LNCaP clone FGC (cell line): ENCODE data around the gene LIN9.
"Not testable (repeated sequence)": the region's sequence is repeated elsewhere in the genome, so short reads cannot be mapped to it uniquely, and the experiment has no call there.

Source experiments
- DNase-seq: peaks from one replicate; pipeline ENCODE4 v3.0.0-alpha.2; 2011; ENCODE audit warnings: low read depth
- H3K4me3 ChIP-seq: 2 replicates; pipeline ENCODE4 v1.5.1; 2011; ENCODE audit warnings: mild to moderate bottlenecking, low read depth, low read length, control low read depth
- CTCF ChIP-seq: IDR thresholded peaks from 2 replicates; pipeline ENCODE4 v1.5.1; 2012; ENCODE audit warnings: mild to moderate bottlenecking; ENCODE audit not compliant: control insufficient read depth, insufficient read depth; ENCODE audit errors: extremely low read depth

LIN9 gene

GRCh38 chr1:226253933-226254332 lies 55.0 kb downstream of the LIN9 start:
- TF ChIP-seq CTCF: no peak
- no peak for DNase-seq
- H3K4me3 ChIP-seq: no peak overlapping the region

- DNase-seq: not testable (repeated sequence)
These were observed 56.1 kb downstream of the LIN9 start for GRCh38 chr1:226252841-226253240.

GRCh38 chr1:226250511-226250910 lies 58.5 kb downstream of the LIN9 start:
- TF ChIP-seq CTCF: no peak
- DNase-seq: no peak
- no peak overlapping the region for H3K4me3 ChIP-seq

More at GRCh38 chr1:226252841-226253240, 56.1 kb downstream of the LIN9 start:
- not testable (repeated sequence) for H3K4me3 ChIP-seq

DNA sequence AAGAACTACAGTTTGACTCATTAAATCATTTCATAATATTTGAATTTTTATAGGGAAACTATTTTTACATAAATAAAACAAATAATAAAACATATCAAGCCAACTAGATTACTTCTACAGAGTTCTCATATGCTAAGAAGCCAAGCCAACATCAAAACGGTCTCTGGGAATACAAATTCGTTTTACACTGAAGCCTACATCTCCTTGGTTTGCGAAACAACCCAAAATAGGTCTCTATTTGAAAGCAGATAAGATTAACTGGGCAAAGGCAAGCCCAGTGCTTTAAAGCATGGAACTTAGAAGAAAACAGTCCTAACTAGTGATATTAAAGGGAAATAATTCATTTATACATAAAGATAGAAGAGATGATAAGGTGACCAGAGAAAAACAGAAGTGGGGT lies 60.2 kb downstream of the LIN9 start:
- no peak overlapping the region for H3K4me3 ChIP-seq
- no peak for TF ChIP-seq CTCF
- no peak for DNase-seq

- H3K4me3 ChIP-seq: no peak overlapping the region
- no peak for TF ChIP-seq CTCF
- DNase-seq: no peak
These were observed 60.9 kb downstream of the LIN9 start for GRCh38 chr1:226248091-226248490.

- H3K4me3 ChIP-seq: no peak overlapping the region
- no peak for DNase-seq
- TF ChIP-seq CTCF: no peak
These were observed 69.5 kb downstream of the LIN9 start for GRCh38 chr1:226239421-226239820.

GRCh38 chr1:226236826-226237225 lies 72.1 kb downstream of the LIN9 start:
- no peak overlapping the region for H3K4me3 ChIP-seq
- DNase-seq: no peak
- TF ChIP-seq CTCF: no peak
